ENCODE data around the gene GOLGA6L26.
A peak's percentile ranks its signal among the peaks of the same experiment; 100 is the strongest.
"Not testable (repeated sequence)": the region's sequence is repeated elsewhere in the genome, so short reads cannot be mapped to it uniquely, and the experiment has no call there.

Gene GOLGA6L26

DNA sequence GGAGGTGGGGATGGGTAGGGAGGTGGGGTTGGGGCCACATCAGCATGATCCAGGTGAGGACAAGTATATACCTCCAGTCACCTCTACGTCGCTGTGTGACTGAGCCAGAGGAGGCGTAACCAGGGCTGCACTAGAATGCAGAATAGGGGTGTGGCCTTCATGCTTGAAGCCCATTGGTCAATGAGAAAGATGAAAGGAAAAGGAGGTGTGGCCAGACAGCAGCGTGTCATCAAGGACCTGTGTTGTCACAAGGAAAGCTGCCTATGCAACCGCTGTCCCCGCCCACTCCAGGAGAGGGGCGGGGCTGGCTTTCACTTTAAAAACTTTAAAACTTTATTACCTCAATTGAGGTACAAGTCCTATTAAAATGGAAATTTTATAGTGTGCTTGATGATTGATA lies at the start of gene GOLGA6L26:
Gene GOLGA6L26 (minus strand): TSS at position 101 of the 400 bp plus-strand sequence. CDS start 61 bp downstream, at position 40.
- DNase-seq (ENCODE audit: low read depth in 2 of 2): not testable (repeated sequence)

GRCh38 chr15:23381192-23381591 lies 47.2 kb upstream of the GOLGA6L26 start:
- DNase-seq (ENCODE audit: low read depth in 2 of 2): not testable (repeated sequence)

- not testable (repeated sequence) for DNase-seq (ENCODE audit: low read depth in 2 of 2)
Observed at GRCh38 chr15:23380700-23381099, 46.7 kb upstream of the GOLGA6L26 start.

- not testable (repeated sequence) for DNase-seq (ENCODE audit: low read depth in 2 of 2)
Observed at GRCh38 chr15:23378946-23379345, 45.0 kb upstream of the GOLGA6L26 start.

GRCh38 chr15:23374226-23374625 lies 40.2 kb upstream of the GOLGA6L26 start:
- not testable (repeated sequence) for DNase-seq (ENCODE audit: low read depth in 2 of 2)

DNA sequence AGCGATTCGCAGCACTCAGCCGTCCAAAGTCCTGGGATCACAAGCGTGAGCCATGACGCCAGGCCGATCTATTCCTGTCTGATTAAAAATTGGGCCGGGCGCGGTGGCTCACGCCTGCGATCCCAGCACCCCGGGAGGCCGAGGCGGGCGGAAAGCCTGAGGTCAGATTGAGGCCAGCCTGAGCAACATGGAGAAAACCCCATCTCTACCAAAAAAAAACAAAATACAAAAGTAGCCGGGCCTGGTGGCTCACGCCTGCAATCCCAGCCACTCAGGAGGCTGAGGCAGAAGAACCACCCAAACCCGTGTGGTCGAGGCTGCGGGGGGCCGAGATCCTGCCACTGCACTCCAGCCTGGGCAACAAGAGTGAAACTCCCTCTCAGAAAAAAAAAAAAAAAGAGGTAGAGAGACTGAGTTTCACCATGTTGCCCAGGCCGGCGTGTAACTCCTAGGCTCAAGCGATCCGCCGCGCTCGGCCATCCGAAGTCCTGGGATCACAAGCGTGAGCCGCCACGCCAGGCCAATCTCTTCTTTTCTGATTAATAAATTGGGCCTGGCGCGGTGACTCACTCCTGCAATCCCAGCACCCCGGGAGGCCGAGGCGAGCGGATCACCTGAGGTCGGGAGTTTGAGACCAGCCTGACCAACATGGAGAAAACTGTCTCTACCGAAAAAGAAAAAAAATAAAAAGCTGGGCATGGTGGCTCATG lies 39.0 kb upstream of the GOLGA6L26 start:
- not testable (repeated sequence) for DNase-seq (ENCODE audit: low read depth in 2 of 2)

- DNase-seq (ENCODE audit: low read depth in 2 of 2): no peak
Observed at GRCh38 chr15:23372284-23372683, 38.3 kb upstream of the GOLGA6L26 start.

DNA sequence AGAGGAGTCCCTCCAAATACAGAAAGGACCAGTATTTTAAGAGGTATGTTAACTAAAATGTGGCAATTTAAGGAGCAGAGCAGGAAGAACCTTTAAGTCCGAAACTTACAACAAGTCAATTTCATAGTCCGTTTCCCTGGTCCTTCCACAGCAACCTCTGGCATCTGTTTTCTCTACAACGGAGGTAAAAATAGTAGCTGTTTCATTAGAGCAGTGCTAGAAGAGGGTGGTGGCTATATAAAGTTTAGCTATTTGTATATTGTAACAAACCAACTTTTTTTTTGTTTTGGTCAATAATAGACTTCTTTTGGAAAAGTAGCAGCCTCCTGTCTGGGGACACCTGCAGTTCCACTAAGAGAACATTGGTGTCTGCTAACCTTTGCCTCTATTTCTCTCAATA lies 37.9 kb upstream of the GOLGA6L26 start:
- DNase-seq (ENCODE audit: low read depth in 2 of 2): not testable (repeated sequence)

- not testable (repeated sequence) for DNase-seq (ENCODE audit: low read depth in 2 of 2)
Observed at GRCh38 chr15:23371134-23371533, 37.1 kb upstream of the GOLGA6L26 start.

DNA sequence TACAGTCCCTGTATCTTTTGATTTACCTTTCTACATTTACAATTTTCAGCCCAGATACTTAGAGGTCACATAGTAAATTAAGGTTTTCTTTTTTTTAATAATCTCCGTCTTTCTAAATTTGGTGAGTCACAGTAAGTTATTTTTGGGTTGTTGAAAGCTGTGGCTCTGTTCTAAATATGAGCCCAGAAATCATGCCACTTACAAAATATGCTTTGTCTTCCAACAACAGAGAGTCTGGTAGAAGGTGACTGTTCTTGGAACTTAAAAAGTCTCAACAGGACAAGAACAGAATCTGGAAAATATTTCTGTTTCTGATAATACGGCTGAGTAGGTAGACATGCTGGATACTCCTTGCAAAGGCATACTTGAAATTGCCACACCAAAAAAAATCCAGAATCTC lies 36.6 kb upstream of the GOLGA6L26 start:
- DNase-seq (ENCODE audit: low read depth in 2 of 2): no peak

GRCh38 chr15:23364261-23364660 lies 30.3 kb upstream of the GOLGA6L26 start:
- not testable (repeated sequence) for DNase-seq (ENCODE audit: low read depth in 2 of 2)

GRCh38 chr15:23362622-23363021 lies 28.6 kb upstream of the GOLGA6L26 start:
- DNase-seq (ENCODE audit: low read depth in 2 of 2): not testable (repeated sequence)

- DNase-seq (ENCODE audit: low read depth in 2 of 2): not testable (repeated sequence)
Observed at GRCh38 chr15:23354448-23354847, 20.5 kb upstream of the GOLGA6L26 start, which contains the start of gene GOLGA8S. GOLGA8S (plus strand) TSS chr15:23354748; CDS start chr15:23354810, 62 bp downstream.

GRCh38 chr15:23311233-23311632 lies 22.8 kb downstream of the GOLGA6L26 start:
- DNase-seq (ENCODE audit: low read depth in 2 of 2): not testable (repeated sequence)

DNA sequence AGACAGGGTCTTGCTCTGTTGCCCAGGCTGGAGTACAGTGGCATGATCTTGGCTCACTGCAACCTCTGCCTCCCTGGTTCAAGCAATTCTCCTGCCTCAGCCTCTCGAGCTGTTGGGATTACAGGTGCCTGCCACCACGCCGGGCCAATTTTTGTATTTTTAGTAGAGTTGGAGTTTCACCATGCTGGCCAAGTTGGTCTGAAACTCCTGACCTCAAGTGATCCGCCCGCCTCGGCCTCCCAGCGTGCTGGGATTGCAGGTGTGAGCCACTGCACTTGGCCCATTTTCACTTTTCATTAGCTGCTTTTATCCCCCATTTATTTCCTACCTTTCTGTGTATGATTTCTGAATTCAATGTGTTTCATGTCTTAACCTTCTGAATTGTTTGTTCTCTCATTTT lies 28.1 kb downstream of the GOLGA6L26 start:
- not testable (repeated sequence) for DNase-seq (ENCODE audit: low read depth in 2 of 2)

DNA sequence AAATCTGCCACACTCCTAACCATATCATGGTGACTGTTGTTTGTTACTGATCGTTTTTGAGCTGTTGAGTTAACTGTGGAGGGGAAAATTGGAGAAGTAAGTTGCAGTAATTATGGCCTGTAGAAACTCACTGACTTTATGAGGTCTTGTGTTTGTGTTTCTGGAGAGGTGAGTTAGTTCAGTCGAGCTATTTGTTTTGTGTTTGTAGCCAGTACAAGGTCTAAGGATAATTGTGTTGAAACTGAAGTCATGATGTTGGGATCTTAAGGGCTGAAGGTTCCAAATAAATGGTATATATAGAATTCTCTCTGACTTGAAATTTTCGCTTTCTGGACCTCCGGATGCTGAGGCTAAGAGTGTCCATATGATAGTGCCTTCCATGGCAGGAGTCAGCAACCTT lies 29.2 kb downstream of the GOLGA6L26 start:
- DNase-seq (ENCODE audit: low read depth in 2 of 2): not testable (repeated sequence)

GRCh38 chr15:23304267-23304666 lies 29.7 kb downstream of the GOLGA6L26 start:
- not testable (repeated sequence) for DNase-seq (ENCODE audit: low read depth in 2 of 2)

DNA sequence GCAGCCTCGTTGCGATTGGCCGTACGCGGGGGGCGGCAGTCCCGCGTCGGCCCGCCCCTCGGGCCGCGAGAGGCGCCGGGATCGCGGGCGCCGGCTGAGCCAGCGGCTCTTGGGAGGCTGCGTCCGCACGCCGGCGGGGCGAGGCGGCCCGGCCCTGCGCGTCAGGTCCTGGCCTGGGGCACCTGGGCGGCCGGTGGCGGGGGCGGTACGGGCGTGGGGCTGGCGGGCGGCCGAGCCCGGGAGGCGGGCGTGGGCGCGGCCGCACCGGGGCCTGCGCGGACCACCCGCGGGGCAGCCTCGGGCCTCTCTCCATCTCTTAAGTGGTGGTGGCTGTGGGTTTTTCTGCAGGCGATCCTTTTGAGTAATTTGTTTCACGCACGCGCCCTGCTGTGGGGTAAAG lies 30.3 kb downstream of the GOLGA6L26 start:
- DNase-seq (ENCODE audit: low read depth in 2 of 2): peak; percentile 2 to 34

DNA sequence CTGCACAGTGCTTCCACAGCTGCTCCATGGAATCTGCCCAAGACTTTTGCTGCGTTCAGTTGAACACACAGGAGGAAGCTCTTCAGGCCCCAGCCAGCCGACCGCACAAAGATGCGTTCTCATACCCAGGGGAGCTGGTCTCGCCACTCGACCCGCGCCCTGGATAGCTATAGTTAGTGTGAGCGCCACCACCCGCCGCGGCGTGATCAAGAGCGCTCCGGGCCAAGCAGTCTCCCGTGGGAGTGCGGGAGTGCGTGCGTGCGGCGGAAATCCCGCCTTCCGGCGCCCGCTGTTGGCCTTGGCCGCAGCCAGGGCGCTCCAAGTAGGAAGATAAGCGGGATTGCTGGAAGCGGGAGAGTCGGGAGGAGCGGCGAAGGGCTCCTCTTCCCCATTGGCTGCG lies 30.8 kb downstream of the GOLGA6L26 start:
- not testable (repeated sequence) for DNase-seq (ENCODE audit: low read depth in 2 of 2)
